GM12878 (cell line): Measurements from ENCODE around the gene OMD.

ENCODE experiments used
- CHD1 ChIP-seq: IDR thresholded peaks from 2 replicates; pipeline ENCODE4 v1.6.1; 2012; ENCODE audit warnings: low read depth, low read length, improper control_type of control experiment
- GABPA ChIP-seq: IDR thresholded peaks from 2 replicates; pipeline ENCODE4 v1.6.1; 2014; ENCODE audit warnings: antibody characterized with exemption, low read depth, mild to moderate bottlenecking, inconsistent platforms
- JUND ChIP-seq: IDR thresholded peaks from 2 replicates; pipeline ENCODE4 v1.6.1; 2012; ENCODE audit warnings: low read depth, mild to moderate bottlenecking, low read length, improper control_type of control experiment, moderate library complexity
- MYC ChIP-seq: IDR thresholded peaks from 2 replicates; pipeline ENCODE4 v1.6.1; 2011; ENCODE audit warnings: mild to moderate bottlenecking, low read length, moderate library complexity, inconsistent platforms; ENCODE audit not compliant: insufficient read depth, insufficient replicate concordance, insufficient read length, severe bottlenecking
- SKIL ChIP-seq: fragments of 450-650 bp; IDR thresholded peaks from 2 replicates; pipeline ENCODE4 v1.6.1; 2017; ENCODE audit warnings: mild to moderate bottlenecking, low read depth, inconsistent platforms; ENCODE audit not compliant: poor library complexity, severe bottlenecking
- SUZ12 ChIP-seq: fragments of 200-600 bp; sonication (generic); IDR thresholded peaks from one replicate; pipeline ENCODE4 v1.6.1; 2018; ENCODE audit warnings: antibody characterized with exemption, mild to moderate bottlenecking; ENCODE audit not compliant: unreplicated experiment
- ZNF274 ChIP-seq: IDR thresholded peaks from one replicate; pipeline ENCODE4 v1.8.0; 2011; ENCODE audit not compliant: insufficient read length, insufficient read depth
- TF ChIP-seq, protein P1 (sequence below), 3 experiments: IDR thresholded peaks in 2 of 3; conservative IDR thresholded peaks in 1 of 3; 2 replicates each; pipeline ENCODE4 v1.5.1; 2011; ENCODE audit warnings: low read depth in 3 of 3, low read length in 3 of 3, mild to moderate bottlenecking in 3 of 3, control low read depth in 2 of 3, moderate library complexity in 2 of 3, inconsistent platforms in 1 of 3, mixed read lengths in 1 of 3; ENCODE audit not compliant: control insufficient read depth in 2 of 3, insufficient read depth in 1 of 3; ENCODE audit errors: extremely low read depth in 1 of 3
- TF ChIP-seq, protein P2 (sequence below): fragments of 450-650 bp; IDR thresholded peaks from 2 replicates; pipeline ENCODE4 v1.6.1; 2017; ENCODE audit warnings: borderline replicate concordance
- TF ChIP-seq, protein P3 (sequence below): IDR thresholded peaks from 2 replicates; pipeline ENCODE4 v1.6.1; 2011; ENCODE audit warnings: mild to moderate bottlenecking, low read depth, low read length, moderate library complexity; ENCODE audit not compliant: insufficient replicate concordance

- no peak for TF ChIP-seq CHD1
- TF ChIP-seq GABPA = no peak
- no peak for TF ChIP-seq ZNF274
- TF ChIP-seq, protein P1, sequence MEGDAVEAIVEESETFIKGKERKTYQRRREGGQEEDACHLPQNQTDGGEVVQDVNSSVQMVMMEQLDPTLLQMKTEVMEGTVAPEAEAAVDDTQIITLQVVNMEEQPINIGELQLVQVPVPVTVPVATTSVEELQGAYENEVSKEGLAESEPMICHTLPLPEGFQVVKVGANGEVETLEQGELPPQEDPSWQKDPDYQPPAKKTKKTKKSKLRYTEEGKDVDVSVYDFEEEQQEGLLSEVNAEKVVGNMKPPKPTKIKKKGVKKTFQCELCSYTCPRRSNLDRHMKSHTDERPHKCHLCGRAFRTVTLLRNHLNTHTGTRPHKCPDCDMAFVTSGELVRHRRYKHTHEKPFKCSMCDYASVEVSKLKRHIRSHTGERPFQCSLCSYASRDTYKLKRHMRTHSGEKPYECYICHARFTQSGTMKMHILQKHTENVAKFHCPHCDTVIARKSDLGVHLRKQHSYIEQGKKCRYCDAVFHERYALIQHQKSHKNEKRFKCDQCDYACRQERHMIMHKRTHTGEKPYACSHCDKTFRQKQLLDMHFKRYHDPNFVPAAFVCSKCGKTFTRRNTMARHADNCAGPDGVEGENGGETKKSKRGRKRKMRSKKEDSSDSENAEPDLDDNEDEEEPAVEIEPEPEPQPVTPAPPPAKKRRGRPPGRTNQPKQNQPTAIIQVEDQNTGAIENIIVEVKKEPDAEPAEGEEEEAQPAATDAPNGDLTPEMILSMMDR (IDR thresholded peaks at IDR 0.05 in 2 of 3, conservative IDR thresholded peaks at IDR 0.05 in 1 of 3; ENCODE audit: control insufficient read depth in 2 of 3, extremely low read depth in 1 of 3, insufficient read depth in 1 of 3, low read depth in 3 of 3, low read length in 3 of 3) = no peak
- TF ChIP-seq, protein P2, sequence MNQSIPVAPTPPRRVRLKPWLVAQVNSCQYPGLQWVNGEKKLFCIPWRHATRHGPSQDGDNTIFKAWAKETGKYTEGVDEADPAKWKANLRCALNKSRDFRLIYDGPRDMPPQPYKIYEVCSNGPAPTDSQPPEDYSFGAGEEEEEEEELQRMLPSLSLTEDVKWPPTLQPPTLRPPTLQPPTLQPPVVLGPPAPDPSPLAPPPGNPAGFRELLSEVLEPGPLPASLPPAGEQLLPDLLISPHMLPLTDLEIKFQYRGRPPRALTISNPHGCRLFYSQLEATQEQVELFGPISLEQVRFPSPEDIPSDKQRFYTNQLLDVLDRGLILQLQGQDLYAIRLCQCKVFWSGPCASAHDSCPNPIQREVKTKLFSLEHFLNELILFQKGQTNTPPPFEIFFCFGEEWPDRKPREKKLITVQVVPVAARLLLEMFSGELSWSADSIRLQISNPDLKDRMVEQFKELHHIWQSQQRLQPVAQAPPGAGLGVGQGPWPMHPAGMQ = no peak
- TF ChIP-seq SUZ12 = no peak
- TF ChIP-seq, protein P3, sequence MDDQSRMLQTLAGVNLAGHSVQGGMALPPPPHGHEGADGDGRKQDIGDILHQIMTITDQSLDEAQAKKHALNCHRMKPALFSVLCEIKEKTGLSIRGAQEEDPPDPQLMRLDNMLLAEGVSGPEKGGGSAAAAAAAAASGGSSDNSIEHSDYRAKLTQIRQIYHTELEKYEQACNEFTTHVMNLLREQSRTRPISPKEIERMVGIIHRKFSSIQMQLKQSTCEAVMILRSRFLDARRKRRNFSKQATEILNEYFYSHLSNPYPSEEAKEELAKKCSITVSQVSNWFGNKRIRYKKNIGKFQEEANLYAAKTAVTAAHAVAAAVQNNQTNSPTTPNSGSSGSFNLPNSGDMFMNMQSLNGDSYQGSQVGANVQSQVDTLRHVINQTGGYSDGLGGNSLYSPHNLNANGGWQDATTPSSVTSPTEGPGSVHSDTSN = no peak
- TF ChIP-seq JUND = no peak
- TF ChIP-seq MYC = no peak
- TF ChIP-seq SKIL = no peak
These were observed 11.0 kb upstream of the OMD start for GRCh38 chr9:92435263-92435662.
